Stimulated activated CD8-positive, alpha-beta memory T cell treated with anti-CD3 and anti-CD28 coated beads, Interleukin-7, amount 100 ng/mL, for 4 hours (primary cell): ENCODE data around the gene FBF1.
"Not testable (repeated sequence)": the region's sequence is repeated elsewhere in the genome, so short reads cannot be mapped to it uniquely, and the experiment has no call there.

Experiments used
- DNase-seq, 2 donors: peaks; one replicate each; pipeline ENCODE4 v3.0.0-alpha.2; 2020; ENCODE audit warnings: low read depth in 2 of 2

The FBF1 gene

DNA sequence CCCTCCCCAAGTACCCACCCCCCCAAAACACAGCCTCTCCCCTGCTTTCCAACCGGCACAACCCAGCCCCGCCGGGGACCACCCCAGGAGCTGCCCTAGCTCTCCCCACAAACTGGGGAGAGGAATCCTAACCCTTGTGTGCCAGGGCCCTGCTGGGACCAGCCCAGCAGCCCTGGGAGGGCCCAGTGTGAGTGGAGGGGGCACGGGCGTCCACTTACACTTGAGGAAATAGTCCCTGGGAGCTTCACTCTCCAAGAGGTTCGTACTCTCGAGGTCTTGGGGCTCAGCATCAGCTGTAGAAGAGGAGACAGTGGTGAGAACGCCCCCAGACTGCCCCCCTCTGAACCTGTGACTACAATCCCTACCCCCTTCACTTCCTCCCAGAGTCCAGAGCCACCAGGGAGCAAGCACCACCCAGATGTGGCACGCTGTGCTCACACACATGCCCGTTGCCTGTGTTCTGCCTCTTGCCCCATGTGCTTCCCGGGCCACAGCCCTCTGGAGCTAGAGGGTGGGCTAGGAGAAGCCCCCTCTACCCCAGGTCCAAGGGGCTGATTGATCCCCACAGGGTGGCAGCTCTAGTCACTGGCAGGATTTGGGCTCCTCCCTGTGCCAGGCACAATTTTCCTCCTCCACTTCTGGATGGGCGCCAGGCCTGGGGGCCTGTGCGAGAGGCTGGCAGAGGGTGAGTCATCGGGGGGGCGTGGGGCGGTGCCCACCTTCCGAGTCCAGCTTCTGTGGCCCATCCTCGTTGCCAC, 65.5 kb downstream of the FBF1 start:
- no peak for DNase-seq

DNA sequence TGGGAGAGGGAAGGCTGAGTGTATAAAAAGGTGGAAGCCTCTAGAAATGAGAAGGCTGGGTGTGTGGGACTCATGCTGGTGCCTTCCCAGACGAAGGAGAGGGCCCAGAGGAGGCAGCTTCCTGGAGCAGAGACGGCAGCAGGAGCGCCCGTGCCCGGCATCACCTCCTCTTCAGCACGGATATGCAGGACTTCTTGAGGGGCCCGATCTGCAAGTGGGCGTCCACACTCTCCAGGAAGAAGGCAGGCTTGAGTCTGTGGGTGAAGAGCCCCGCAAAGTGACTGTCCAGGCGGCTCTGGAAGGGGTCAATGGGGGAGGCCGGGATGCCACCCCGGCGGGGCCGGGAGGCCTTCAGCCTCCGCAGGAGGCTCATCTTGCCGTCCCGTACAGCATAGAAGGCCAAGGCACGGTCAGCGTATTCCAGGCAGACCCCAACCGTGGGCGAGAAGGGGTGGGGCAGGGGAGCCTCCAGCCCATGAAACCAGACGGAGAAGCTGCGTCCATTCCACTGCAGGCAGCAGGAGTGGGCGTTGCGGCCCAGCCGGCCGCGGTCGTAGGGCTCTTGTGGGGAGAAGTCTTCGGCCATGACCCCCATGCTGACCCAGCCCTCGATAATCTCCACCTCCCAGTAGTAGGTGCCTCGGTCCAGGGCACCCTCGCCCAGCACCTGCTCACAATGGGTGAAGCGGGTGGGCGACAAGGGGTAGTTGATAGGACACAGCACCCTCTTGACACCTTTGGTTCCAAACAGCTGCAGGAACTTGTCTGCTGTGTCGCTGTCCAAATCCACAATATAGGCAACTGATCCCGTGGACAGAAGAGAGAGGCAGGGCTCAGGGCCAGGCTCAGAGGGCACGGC, 66.3 kb downstream of the FBF1 start:
- no peak for DNase-seq

DNA sequence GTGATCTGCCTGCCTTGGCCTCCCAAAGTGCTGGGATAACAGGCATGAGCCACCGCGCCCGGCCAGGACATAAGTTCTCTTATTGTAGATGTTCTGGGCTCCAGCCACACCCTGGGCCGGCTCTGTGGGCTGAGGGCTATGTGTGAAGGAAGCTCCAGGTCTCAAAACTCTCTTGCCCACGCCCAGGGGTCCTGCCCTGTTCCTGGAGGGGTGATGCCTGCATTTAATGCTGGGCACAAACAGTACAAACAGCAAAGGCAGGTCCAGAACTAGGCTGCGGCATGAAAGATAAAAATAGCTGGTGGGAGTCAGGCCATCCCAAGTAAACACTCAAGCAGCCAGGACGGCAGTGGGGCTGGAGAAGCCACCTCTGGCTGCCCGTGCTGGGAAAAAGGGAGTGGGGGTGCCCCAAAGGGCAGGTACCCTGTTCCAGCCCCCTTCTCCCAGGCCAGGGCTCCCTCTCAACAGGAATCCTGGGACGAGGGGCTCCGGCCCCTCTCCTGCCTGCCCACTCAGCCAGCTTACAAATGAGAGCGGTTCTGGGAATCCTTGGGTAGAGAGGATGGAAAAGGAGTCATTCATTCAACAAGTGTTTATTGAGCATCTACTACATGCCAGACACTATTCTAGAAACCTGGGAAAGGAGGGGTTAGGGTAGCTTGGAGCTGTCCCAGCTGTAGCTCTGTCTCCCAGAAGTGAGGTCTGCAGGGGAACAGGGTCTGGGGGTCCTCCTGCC, 67.1 kb downstream of the FBF1 start:
- no peak for DNase-seq

DNA sequence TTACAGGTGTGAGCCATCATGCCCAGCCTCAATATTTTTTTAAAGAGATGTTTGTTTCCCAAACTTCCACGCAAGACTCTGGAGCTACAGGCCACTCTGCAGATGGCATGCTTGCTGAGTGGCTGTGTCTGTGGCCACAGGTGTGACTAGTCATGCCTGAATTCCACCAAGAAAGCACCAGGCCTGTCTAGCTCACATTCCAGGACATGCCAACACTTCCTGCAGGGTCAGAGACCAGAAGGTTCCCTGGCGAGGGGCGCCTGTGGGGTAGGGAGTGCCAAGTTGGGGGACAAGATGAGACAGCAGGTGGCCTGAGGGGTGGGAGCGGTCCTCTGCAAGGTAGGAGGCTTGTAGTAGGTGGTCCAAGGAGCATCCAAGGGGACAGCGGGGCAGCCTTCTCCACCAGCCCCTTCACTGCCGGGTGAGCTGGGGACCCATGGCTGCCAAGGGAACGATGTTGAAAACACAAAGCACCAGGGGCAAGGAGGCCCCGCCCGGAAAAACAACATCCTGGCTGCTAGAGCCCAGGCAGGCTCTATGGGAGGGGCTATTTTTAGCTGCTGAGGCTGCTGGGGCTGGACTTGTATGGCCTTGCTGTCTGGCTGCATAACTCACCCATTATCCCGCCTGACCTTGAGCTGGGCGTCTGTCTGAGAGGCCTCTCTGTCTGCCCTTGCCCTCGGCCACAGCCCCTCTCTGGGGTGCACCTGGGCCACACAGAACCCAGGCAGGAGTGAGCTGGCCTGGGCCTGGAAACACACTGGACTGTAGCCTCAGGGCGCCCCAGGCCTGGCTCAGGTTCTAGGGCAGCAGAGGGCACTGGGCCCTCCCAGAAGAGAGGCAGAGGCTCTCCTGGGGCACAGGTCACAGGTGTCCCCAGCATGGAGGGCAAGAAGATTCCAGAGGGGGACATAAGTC, 68.1 kb downstream of the FBF1 start:
- DNase-seq, result no peak

DNA sequence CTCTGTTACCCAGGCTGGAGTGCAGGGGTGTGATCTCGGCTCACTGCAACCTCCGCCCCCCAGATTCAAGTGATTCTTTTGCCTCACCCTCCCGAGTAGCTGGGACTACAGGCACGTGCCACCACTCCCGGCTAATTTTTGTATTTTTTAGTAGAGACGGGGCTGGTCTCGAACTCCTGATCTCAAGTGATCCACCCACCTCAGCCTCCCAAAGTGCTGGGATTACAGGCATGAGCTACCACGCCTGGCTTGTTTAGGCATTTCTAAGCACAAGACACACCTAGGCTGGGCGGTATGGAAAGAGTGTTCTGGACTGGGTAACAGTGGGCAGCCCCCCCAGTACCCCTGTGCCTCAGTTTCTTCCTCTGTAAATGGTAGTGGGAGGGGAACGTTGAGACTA, 70.6 kb downstream of the FBF1 start:
- not testable (repeated sequence) for DNase-seq

DNA sequence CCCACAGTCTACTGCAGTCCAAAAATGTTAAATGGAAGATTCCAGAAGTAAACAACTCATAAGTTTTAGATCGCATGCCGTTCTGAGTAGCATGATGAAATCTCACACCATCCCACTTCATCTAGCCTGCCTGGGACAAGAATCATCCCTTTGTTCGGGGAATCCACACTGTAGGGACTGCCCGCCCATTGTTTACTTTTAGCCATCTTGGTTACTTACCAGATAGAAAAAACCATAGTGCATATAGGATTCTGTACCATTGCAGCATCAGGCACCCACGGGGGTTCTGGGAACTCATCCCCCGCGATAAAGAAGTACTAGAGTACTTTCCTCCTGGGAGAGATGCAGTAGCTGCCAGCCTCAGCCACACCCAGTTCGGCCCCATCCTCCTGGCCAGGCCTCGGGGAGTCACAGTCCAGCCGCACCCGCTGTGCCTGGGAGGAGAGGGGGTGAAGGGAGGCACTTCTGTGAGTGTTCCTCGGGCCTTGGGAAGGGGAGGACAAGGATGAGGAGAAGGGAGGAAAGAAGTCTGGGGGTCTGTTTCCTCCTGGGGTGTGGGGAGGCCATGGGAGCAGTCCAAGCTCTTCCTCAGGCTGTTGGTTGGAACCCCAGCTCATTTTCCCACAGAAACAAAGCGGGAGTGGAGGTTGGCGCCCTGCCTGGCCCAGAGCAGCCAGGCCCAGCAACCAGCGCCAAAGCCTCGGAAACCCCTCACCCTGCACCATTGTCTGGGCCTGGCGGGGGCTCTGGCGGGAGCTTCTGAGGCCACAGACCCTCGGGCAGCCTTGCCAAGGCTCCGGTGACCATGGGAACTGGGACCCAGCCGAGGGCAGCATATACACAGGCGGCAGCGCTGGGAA, 71.3 kb downstream of the FBF1 start:
- no peak for DNase-seq

DNA sequence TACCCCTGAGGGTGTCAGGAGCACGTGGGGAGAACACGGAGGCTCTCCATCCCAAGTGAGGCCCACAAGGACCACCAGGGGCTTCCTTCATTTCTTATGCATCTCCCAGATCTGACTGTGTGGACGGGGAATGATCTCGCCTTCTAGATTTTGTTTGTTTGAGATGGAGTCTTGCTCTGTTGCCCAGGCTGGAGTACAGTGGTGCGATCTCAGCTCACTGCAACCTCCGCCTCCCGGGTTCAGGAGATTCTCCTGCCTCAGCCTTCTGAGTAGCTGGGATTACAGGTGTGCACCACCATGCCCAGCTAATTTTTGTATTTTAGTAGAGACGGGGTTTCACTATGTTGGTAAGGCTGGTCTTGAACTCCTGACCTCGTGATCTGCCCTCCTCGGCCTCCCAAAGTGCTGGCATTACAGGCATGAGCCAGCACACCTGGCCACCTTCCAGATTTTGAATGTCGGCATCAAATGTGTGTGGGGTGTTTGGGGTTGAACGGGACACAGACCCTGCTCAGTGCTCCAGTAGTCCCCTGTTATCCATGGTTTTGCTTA, 72.0 kb downstream of the FBF1 start:
- DNase-seq, result not testable (repeated sequence)

DNA sequence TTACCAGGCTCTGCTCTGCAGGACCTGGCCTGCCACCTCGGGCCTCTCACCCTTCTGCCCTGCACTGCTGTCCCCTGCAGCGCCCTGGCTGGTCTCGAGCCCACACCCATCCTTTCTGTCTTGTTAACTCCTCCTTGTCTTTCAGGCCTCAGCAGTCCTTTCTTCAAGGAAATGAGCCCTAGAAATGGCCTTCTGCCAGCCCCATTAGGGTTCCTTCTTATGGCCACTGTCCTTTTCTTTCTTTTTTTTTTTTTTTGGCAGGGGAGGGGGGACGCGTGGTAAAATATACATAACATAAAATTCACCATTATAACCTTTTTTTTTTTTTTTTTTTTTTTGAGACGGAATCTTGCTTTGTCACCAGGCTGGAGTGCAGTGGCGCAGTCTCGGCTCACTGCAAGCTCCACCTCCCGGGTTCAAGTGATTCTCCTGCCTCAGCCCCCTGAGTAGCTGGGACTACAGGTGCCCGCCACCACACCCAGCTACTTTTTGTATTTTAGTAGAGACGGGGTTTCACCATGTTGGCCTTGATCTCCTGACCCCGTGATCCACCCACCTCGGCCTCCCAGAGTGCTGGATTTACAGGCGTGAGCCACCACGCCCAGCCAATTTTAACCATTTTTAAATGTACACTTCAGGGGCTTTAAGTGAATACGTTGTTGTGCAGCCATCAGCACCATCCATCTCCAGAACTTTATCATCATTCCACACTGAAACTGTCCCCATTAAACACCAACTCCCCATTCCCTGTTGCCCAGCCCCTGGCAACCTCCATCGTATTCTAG, 75.2 kb downstream of the FBF1 start:
- DNase-seq, result not testable (repeated sequence)

DNA sequence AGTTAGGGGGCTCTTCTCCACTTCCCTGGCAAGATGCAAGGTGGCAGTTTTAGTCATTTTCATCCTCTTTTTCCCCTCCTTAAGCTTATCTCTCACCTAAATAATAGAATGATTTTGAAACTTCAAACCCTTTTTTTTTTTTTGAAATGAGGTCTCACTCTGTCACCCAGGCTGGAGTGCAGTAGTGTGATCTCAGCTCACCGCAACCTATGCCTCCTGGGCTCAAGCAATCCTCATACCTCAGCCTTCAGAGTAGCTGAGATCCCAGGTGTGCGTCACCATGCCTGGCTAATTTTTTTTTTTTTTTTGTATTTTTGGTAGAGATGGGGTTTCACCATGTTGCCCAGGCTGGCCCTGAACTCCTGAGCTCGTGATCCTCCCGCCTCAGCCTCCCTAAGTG, 76.0 kb downstream of the FBF1 start:
- DNase-seq, result not testable (repeated sequence)

DNA sequence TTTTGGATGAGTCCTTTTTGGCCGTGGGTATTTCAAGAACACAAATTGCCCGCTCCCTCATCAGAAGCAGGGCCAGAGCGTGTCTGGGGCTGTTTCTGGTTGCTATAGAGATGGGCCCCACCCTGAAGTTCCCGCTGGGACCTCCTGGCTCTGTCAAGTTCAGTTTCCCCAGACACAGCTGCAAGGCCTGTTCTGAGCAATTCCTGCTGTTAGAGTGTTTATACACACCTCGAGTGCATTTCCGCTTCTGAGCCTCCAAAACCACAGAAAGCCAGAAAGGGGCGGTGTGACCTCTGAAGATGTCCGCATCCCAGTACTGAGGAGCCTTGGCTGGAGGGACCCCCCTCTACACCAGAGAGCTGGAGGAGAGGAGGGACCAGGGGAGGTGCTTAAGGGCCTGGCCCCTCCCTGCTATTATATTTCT, 76.4 kb downstream of the FBF1 start:
- no peak for DNase-seq

DNA sequence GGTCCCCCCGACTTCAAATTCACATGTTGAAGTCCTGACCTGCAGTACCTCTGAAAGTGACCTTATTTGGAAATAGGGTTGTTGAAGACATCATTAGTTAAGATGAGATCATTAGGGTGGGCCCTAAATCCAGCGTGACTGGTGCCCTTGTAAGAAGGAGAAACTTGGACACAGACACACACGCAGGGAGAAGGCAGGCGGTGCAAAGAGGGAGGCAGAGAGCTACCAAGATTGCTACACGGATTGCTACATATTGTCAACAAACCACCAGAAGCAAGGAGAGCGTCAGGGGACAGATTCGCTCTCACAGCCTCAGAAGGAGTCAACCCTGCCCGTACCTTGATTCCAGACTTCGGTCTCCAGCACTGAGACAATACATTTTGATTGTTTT, 78.9 kb downstream of the FBF1 start:
- DNase-seq, result no peak
